Omental fat pad (tissue), 4 donors: ENCODE data around the gene DFFB. TPM values are rescaled to one million over a fixed set of nuclear protein-coding genes. Genes with fewer than 3 reads are reported as not detected.

ENCODE experiments used
- ATAC-seq: fragments of 150-250 bp; one replicate; pipeline ENCODE4 v1.9.1; 2016; ENCODE audit warnings: mild to moderate bottlenecking, moderate library complexity; ENCODE audit not compliant: low FRiP score
- DNase-seq: peaks from one replicate; pipeline ENCODE4 v3.0.0-alpha.2; 2019; ENCODE audit warnings: low spot score
- CTCF ChIP-seq, 3 donors: fragments of 450-650 bp; IDR thresholded peaks; one replicate each; pipeline ENCODE4 v1.5.1; 2016 to 2017; ENCODE audit warnings: antibody characterized with exemption in 3 of 3, mild to moderate bottlenecking in 3 of 3, moderate library complexity in 2 of 3
- total RNA-seq, 4 donors: library from RNA; depleted of rRNA; stranded (reverse); fragments of >200 nt; gene quantifications; one replicate each; pipeline ENCODE4 v1.1.0, GENCODE V29; 2016

DFFB gene
- total RNA-seq, 4 donors from 2014 or later: 4.6 to 16.2 (median 6.9) TPM

DNA sequence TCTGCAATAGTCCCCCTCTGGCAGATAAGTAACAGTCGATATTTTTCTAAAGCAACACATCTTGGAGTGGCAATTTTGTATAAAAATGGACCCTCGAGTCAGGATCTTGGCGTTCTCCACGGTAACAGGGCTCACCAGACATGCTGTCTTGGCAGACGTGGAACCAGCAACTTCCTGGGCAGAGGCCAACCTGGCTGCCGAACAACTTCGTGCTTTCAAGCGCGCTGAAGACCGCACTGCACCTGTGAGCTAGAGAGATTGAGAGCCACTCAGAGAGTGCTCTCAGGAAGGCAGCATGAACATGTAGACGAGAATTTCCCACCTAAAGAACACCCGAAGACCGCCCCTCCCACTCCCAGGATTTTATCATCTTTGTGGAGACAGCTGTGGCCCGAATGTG is 35.5 kb downstream of the DFFB start:
- ATAC-seq (no peak), DNase-seq (no peak)
- no peak for TF ChIP-seq CTCF (IDR thresholded peaks at IDR 0.05)

- ATAC-seq (no peak), DNase-seq (no peak)
- no peak for TF ChIP-seq CTCF (IDR thresholded peaks at IDR 0.05)
Measured at GRCh38 chr1:3893190-3893589, 35.9 kb downstream of the DFFB start.

GRCh38 chr1:3894626-3895278 is 37.5 kb downstream of the DFFB start:
- DNase-seq (no peak), ATAC-seq (no peak)
- TF ChIP-seq CTCF (IDR thresholded peaks at IDR 0.05): no peak

DNA sequence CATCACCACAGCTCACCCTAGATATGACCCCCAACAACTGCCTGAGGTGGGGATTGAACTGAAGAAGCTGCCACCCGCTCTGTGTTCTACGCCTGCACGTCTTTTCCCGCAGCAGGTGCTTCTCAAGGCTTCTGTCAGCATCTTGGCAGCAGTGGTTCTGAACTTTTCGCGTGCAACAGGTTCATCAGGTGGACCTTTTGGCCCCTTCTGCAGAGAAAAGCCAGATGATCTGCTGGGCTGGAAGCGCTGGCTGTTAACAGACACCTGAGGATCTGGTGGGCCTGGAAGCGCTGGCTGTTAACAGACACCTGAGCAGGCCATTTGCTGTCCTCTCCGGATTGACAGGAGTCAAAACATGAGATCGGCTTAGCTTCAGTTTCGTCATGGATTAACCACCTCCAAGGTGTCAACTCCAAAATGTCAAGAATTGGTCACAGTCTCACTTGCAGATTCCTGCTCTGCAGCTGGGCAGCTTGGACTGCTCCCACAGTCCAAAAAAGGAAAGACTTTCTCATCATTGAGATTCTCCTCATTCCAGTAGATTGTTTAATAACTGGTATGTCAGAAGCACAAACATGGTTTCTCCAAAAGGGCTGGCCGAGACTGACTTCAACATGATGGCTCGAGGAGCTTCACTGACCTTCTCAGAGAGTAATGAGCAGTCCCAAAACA is 38.1 kb downstream of the DFFB start:
- DNase-seq: no peak
- ATAC-seq: no peak
- TF ChIP-seq CTCF (IDR thresholded peaks at IDR 0.05): no peak

GRCh38 chr1:3895951-3896325 is 38.7 kb downstream of the DFFB start:
- DNase-seq: no peak
- no peak for TF ChIP-seq CTCF (IDR thresholded peaks at IDR 0.05)

DNA sequence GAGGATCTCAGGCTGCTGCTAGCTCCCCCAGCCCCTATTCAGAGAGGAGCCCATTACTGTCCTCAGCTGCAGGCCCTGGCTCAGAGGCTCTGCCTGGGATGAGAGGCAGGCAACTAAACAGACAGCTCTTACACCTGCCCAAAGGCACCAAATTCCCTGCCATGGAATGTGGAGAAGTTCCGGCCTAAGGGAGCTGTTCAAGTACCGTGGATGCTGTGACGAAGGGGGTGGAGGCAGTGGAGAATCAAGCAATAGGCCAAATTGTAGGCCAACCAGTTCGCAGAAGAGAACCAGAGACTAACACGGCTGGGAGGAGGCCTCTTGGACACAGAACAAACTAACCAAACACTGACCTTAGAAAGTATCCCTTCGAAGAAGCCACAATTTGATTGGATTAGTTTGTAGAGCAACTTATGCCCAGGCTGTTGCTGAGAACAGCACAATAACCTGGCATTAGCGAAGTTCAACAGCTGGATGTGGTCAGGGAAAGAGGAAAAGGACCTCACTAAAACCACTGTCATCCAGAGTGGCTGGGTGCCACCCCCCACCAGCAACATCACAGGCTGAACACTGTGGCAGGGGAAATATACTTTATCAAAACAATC is 39.2 kb downstream of the DFFB start:
- ATAC-seq (no peak), DNase-seq (no peak)
- TF ChIP-seq CTCF (IDR thresholded peaks at IDR 0.05): no peak

More at GRCh38 chr1:3895951-3896325, 38.7 kb downstream of the DFFB start:
- no peak for ATAC-seq

GRCh38 chr1:3898475-3898735 is 41.1 kb downstream of the DFFB start:
- ATAC-seq (no peak), DNase-seq (no peak)
- TF ChIP-seq CTCF (IDR thresholded peaks at IDR 0.05): no peak
